Suppressor macrophage (primary cell): ENCODE measurements around the gene DOCK4.

Source experiments
- DNase-seq, 4 experiments: peaks; one replicate each; pipeline ENCODE4 v3.0.0-alpha.2; 2020 to 2022

The DOCK4 gene

DNA sequence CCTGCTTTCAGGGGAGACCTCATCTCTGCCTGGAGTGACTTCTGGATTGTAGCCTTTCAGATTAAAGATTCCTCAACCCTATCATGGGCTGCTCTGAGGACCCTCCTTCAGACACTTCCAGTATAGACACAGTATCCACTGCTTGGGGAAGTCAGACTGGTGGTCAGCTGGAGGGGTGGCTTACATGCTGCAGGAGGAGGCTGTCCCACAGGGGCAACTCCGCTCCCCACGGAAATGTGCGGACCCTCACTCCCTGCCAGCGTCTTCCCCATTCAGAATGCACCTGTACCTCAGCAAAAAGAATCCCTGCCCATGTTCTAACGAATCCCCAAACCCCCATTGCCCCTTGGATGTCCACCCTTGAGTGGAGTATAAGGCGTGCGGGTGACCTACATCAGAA lies 95.5 kb downstream of the DOCK4 start:
- DNase-seq = no peak

DNA sequence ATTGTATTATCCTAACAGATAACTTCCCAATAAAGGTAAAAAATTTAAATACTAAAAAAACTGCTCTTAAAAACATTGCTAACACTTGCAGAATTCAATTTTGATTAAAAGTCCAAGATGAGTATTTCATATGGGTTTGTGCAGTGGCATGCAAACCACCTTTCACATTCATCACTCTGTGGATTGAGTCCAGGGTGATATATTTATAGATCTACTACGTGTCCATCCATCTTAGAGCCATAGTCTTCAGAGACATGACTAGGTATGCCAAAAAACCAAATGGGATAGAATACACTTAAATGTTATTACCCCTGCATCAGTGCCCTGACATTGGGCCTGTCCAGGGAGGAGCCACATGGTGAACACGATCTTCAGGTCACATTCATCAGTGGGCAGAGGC lies 96.0 kb downstream of the DOCK4 start:
- no peak for DNase-seq

DNA sequence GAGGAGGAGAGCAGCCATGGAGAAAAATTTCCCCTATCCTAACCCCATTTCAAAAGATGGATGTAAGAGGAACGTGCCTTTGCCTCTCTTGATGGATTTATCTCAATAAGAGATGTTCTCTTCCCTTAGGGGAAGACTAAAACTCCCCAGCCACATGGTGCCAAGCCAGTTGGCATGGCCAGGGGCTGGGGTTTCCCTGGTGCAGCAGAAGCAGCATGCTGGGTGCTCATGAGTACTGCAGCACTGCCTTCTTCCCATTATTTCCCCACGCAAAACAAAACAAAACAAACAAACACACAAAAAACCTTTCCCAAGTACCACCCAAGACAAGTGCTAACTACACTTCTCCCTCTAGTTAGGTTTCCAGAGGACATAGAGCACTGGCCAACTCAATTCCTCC lies 97.2 kb downstream of the DOCK4 start:
- peak; percentile 18 to 52 (median 42) for DNase-seq

DNA sequence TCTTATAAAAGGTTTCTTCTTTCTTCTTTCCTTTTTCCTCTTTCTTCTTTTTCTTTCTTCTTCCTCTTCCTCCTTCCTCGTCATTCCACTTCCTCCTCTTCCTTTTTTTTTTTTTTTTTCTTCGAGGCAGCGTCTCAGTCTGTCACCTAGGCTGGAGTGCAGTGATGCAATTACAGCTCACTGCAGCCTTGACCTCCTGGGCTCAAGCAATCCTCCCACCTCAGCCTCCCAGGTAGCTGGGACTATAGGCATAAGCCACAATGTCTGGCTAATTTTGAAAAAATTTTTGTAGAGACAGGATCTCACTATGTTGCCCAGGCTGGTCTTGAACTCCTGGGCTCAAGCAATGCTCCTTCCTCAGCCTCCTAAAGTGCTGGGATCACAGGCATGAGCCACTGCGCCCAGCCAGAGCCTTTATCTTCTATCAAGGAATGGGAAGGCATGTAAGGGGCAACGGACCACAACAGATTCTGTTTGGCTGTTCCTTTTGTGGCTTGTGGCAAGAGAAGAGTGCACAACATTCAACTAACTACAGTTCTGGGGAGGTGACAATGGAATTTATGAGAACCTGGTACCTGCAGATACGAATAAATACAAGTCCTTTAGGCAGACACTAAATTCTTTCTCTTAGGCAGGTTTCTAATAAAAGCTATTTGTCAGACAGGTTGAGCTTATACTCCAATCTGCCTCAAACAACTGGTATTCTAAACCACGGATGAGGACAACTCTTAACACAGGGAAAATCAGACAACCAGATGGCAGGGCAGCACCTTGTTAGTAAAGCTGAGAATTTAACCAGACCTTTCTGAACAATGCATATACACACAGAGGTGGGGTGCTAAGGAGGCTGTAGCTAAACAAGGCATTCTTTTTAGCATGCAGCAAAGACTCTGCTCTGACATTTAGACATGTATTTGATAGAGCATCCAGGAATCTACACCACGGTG lies 100.3 kb downstream of the DOCK4 start:
- DNase-seq = no peak

DNA sequence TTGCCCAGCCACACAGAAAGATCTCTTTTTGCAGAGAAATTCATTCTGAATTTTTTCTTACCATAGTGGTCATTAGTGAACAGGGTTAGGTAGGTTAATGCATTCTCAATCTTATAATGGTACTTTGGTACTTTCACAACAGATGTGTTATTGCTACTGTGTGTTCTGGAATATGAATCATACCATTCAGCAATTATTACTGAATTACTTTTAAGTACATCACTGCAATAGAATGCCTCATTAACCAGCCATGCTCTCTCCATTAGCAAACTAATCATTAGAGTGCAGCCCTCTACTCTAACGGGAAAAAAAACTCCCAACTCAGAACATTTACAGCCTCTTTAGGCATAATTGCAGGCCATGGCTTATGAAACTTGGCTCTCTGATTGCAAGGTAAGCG lies 102.1 kb downstream of the DOCK4 start:
- no peak for DNase-seq

DNA sequence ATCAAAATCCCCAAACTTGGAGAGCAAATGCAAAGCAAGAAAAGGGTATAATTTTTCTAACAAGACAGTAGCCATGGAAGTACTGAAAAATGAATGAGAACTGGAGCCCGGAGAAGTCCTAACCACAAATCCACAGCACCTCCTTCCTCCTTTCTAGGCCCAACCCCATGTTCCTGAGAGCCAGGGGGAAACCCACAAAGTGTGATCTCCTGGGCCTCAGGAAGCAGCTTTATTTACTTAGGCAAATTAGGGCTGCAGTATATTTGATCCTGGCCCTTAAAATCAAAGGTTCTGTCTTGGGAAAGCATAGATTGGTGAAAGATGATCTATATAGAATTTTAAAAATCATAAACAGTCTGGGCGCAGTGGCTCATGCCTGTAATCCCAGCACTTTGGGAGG lies 103.0 kb downstream of the DOCK4 start:
- peak; percentile 42 to 72 (median 61) for DNase-seq

DNA sequence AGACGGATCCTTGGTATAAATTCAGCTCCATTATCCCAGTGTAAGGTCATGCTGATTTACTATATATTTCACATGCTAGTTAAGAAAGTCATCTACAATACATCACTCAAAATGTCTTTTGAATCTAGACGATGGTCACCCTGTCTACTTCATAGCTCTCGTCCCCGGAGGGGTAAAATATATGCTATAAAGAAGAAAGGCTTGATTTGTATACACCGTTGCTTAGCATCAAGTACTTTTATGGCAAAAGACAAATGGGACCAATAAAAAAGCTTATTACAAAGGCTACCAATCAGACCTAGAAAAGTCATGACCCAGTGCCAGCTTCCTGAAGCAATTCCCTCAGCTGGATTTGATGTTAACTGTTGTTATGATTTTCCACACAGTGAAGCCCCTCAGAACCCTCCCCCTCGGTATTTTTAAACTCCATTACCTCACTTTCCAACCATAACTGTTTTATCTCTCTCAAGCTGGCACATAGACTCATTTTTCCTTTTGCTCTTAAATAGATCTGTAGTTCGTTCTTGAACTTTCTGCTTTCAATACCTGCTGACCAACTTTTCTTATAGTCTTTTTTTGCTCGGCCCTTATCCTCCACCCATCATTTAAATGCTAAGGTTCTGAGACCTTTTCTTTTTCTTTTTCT lies 104.9 kb downstream of the DOCK4 start:
- DNase-seq = no peak

DNA sequence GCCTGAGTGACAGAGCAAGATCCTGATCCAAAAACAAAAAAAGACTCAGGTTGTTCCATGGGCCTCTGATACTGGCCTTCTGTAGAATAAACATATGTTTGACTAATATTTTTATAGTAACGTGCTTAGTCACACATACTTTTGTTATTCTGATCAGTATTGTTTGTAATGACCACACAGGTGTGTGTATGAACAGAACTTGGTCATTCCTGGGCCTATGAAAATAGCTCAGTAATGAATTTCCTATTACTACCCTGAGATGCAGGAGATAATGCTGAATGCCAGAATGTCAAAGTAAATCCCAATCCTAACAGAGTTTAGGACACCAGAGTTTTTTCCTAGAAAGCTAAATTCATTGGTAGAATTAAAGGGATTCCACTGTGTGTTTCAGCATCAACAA lies 108.7 kb downstream of the DOCK4 start:
- no peak for DNase-seq

DNA sequence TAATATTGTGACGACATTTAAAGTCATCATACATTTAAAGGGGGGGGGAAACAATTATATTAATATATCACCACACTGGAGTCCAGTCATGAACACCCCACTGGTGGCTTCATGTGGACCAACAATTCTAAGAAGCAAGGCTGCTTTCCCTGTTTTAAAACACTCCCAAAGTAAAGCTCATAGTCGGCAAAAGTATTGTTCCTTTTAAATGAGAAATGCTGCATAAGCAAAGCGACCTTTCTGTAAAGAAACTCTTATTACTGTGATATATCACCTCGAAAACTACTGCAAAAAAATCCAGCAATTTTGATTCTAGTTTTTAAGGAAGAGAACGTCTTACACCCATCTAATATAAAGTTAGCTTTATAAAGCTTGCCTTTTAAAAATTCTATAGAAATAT lies 112.8 kb downstream of the DOCK4 start:
- DNase-seq = peak in 2 of 4 experiments; percentile 19 to 38

DNA sequence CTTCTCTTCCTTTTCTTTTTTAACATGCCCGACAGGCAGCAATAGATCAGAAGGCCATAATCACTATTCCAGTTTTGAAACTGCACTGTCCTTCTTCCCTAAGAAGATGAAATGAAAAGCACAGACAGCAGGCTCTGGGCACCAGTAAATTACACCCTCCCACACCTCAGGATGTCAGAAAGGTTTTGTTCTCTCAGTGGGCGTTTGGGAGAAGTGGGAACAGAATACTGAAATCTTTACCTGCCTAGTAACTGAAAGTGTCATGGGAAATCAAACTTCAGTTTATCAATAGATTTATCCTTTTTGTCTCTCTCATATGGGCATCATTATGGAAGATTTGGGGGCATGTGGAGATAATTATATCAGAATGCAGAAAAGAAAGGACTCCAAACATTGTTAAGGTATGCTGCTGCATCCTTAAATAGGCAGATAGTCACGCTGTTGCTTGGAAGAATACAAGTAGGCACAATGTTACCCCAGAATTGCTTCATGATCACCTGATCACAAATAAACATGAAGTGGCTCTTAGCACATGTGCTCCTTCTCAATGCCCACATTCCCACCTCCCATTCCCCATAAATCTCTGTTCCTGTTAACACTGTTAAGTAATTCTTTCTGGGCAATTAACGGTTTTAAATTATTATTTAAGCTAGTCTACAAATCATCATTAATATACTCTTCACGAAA lies 113.3 kb downstream of the DOCK4 start:
- DNase-seq = peak in 1 of 4 experiments; percentile 23

DNA sequence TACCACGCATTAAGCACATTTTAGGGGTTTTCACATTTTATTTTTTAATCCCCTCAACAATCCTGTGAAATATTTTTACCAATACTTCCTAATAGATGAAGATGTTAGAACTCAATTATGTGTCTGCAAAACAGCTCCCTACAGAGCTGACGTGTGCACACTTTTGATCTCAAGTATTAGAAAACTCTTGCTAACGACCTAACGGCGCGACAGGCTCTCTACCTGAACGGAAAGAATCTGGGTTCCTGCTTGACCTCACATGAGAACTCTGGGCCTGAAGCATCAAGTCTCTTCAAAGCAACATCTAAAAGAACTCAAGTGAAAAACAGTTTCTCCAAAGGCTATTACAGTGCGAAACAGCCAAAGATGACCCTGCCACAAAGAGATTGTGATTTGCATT lies 113.9 kb downstream of the DOCK4 start:
- no peak for DNase-seq

DNA sequence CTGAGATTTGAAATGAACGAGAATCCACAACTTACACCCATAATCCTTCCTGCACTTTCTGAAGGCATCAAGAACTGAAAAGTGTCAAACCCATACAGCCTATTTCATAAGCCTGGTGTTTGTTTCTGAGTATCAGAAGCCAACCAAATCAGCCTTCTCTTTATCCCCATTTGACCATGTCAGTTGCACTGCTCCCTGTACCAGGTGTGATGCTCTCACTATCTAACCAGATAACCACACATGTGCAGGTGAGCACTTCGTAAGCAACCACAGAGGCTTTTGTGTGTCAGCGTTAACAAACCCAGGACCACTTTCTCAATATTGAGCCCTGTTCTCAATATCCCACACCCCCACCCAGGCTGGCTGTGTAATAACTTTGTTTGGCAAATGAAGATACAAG lies 114.4 kb downstream of the DOCK4 start:
- no peak for DNase-seq

DNA sequence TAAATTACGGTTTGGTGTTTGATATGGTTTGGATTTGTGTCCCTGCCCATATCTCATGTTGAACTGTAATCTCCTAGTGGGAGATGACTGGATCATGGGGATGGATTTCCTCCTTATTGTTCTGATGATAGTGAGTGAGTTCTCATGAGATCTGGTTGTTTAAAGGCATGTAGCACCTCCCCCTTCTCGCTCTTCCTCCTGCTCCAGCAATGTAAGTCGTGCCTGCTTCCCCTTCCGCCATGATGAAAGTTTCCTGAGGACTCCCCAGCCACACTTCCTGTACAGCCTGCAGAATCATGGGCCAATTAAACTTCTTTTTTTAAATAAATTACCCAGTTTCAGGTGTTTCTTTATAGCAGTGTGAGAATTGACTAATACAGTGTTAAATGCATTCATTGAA lies 116.6 kb downstream of the DOCK4 start:
- DNase-seq = peak; percentile 78 to 88 (median 84)

DNA sequence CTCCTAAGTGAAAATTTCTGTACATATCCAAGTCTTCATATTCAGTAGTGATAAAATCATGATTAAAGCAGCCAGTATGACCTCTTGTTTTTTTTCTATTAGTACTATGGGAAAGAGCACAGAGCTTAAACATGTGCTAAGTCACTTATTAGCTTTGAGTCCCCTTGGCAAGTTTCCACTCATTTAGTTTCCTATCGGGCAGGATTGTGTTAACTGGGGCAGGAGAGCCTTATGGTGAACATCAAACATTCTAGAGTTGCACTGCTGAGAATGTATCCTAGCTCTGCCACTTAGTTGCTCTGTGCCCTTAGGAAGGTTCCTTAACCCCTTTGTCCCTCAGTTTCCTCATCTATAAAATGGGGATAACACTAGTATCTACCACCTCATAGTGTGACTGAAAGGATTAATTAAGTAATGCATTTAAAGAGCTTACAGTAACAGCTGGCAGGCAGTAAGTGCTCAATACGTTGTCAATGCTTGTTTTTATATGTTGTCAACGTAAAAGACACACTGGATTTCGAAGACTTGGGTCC lies 117.6 kb downstream of the DOCK4 start:
- no peak for DNase-seq

DNA sequence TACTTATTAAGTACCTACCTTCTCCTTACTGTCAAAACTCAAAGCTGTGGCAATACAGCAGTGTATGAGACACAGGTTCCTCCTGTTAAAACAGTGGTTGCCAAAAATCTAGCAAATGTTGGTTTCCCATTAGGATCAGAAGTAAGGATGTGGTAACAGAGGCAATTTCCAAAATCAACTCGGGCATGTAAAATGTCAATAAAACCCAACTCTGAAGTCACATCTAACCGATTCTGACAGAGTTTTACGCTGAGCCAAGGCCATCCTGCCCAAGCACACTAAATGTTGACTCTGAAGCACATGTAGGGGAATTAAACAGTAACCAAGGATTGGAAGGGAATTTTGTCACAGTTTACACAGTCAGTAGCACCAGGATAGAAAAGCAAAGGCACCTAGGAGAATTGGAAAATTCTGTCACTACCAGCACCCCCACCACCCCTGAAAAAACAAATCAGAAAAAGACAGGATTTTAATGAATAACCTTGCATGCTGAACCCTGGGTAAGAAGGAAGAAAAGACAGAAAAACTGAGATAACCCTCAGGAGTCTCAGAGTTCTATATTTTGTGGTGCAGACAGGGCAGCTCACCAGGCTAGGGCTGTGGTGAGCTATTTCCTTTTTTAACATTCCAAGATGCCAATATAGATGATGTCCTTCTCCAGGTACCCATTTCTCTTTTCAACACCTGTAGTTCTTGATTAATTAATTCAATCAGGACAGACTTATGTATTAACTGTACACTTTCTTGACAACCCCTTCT lies 119.5 kb downstream of the DOCK4 start:
- DNase-seq = no peak

DNA sequence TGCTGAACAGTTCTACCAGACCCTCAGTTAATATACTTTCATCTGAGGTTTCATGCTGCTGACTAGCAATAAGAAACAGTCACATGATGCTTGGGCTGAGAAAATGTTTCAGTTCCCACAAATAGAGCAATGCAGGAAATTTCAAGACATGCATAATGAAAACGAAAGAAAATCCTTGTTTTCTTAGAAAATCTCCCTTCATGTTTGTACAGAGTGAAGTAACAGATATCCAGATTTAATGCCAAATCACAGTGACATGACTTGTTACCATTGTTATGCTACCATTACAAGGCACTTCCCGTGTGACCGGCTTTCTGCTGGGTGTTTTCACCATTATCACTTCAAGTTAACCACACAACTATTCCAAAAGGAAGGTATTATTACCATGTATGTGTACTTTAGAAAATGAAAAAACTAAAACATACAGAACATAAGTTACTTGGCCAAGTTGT lies 121.7 kb downstream of the DOCK4 start:
- peak; percentile 69 to 93 (median 82) for DNase-seq

DNA sequence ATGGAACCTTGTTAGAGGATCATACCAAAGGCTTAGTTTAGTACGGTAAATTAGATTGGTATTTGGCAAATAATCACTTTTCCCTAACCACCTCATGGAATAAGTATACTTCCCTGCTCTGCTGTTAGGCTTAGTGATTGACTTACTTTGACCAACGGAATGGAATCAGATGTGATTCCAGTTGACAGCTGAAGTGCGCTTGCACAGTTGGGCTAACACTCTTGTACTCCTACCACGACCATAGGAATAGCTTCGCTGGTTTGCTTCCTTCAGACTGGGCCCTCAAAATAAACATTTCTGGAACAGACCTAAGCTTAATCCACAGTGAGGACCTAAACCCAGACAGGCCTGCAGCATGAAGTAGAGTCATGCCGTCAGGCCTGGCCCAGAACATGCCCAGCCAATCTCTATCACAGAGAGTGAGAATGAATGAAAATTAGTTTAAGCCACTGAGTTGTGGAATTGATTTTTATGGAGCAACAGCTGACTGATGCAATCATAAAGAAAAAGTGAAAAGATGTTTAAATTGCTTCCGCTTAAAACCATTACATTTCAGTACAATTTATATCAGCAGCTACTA lies 122.3 kb downstream of the DOCK4 start:
- DNase-seq = peak in 2 of 4 experiments; percentile 9 to 13

DNA sequence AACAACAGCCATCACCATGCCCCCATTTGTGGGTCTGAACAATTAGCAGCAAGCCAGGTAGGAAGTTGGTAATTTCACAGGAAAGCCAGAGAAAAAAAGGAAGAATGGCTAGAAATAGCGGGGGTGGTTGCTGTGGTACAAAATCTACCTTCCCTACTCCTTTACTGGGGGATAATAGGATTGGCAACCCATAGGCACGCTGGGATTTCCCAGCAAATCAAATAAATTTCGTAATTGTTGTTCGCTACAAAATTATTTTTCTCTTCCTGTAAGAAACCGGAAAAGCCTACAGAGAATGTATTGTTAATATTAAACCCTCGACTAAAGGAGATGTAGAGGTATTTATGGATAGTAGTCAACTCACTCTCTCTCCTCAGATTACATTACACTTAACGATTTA lies 123.9 kb downstream of the DOCK4 start:
- DNase-seq = peak in 3 of 4 experiments; percentile 25 to 36 (median 27)

DNA sequence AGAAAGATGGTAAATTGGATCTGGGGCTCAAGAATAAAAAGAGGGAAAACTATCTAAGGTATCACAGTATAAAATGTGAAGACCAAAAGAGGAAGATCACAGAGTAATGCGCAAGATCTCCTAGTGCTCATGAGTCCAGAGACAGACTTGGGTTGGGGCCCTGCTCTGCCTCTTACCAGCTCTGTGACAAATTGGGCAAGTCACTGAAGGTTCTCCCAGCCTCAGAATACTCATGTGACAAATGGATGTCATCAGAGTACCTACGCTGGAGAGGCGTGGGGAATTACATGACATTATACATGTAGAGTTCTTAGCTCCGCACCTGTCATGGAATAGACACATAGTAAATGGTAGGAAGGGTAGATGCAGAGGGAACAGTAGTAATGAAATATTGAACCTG lies 124.4 kb downstream of the DOCK4 start:
- DNase-seq = peak; percentile 90 to 98 (median 94)

DNA sequence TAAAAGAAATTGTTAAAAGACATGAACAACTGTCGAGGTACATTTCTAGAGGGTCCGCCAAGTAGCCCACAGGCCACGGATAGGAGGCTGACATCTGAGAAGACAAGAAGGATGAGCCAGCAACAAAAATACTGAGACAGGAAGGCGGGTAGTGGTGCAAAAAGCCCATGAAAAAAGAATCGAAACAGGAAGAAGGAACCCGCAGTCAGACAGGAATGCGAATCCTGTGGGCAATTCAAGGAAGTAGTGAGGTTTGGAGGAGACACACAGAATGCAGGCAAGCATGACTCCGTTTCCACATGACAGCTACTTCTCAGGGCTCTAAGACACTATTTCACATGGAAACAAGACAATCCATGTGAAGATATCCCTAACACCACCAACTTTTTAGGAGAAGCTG lies 125.2 kb downstream of the DOCK4 start:
- peak; percentile 89 to 98 (median 92) for DNase-seq

DNA sequence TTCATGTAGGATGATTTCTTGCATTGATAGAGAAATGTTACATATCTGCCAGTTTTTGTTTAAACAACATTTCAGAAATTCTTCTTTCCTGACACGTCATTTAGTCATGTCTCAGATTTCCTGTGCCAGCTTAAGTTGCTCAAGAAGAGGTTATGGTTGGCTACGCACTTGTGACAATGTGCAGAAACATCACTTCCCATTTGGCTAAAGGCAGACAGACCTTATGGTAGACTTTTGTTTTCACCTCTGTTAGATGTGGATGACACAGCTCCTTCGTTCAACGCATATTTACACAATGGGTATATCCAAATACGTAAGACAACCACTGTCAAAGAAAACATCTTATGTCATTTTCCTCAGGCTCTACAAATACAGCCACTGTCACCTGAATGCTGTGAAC lies 125.8 kb downstream of the DOCK4 start:
- peak; percentile 84 to 99 (median 94) for DNase-seq

DNA sequence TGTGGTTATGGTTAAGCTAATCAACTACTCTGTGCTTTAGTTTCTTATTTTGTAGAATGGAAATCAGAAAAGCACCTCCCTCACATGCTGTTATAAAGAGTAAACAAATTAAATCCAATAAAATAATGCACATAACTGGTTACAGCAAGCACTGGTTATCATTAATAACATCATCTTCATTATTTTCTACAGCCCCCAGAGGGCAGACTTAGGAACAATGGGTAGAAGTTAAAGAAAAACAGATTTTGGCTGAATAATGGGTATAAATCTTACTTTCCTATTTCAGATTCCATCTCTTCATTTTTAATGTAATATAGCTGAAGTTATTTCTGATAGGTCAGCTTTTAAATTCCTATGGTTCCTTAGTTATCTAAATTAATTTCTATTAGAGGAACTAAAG lies 126.5 kb downstream of the DOCK4 start:
- peak in 3 of 4 experiments; percentile 35 to 62 (median 61) for DNase-seq
